Cardiac ventricle fibroblast (primary cell): ENCODE data around the gene TCTN2. TPM values are rescaled to one million over a fixed set of nuclear protein-coding genes. Genes with fewer than 3 reads are reported as not detected.

Experiments used
- total RNA-seq: library from RNA; depleted of rRNA; stranded (reverse); fragments of >200 nt; gene quantifications from 2 replicates; pipeline ENCODE4 v1.2.3, GENCODE V29; 2015

The TCTN2 gene
- 6.6 and 7.5 TPM in 2 replicates for total RNA-seq

DNA sequence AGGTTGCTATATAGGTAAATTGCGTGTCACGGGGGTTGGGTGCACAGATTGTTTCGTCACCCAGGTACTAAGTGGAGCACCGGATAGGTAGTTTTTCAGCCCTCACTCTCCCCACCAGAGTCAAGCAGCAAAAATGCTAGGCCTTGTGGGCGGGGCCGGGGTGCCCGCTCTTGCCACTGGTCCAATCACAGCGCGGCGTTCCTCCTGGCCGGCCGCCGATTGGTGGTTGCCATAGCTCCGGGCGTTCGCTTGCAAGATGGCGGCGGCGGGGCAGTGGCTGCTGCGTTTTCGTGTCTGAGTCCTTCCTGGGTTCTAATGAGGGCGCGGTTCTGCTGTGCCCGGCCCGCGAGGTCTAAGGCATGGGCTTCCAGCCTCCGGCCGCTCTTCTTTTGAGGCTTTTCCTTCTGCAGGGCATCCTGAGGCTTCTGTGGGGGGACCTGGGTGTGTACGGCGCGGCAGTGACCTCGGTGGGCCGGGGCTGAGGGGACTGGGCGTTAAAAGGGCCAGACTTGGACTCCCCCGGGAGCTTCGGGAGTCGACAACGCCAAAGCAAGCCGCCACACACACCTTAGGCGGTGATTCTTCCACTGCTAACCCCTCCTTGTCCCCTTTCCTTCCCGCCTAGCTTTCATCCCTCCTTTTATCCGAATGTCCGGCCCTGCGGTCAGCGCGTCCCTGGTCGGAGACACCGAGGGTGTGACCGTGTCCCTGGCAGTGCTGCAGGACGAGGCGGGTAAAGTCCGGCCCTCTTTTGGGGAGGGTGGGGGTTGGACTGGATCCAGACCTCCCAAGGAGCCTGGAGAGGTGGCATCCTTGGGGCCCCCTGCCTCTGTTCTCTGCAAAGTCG, at the start of gene TCTN2:
Gene TCTN2, plus strand, starts transcription at position 232 of the 847 bp plus-strand sequence. Its CDS starts 128 bp downstream, at position 360.

DNA sequence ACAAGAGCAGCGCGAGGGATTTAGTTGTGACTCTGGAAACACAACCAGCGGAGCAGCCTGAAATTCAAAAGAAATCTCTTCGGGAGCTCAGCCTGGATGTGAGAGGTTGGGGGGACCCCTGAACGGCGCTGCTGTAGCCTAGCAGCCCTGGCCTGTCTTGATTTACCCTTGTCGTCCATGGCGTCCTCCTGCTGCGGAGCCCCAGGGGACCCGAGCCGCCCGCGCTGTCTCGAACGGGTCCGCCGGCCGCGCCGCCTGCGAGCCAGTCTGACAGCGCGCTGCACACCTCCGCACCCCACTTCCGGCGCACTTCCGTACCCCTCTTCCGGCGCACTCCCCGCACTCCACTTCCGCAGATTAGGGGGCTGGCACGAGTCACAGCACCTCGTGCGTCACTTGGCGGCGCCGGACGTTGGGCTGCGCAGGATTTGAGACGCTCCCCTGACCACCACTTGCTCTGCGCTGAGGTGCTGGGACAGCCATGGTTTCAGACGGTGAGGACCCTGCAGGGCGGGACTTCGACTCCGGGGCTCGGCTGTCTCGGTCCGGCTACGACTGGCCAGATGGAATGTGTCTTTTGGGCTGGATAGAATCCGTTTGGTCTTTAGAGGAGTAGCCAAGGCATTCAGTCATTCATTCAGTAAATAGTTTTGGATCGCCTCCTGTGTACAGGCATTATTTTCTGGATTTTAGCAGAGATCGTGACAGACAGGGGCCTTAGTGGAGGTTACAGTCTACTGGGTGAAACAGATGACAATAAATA, 37.4 kb upstream of the TCTN2 start, which contains the start of the genes EIF2B1 and GTF2H3:
Gene EIF2B1, minus strand, starts transcription at position 308 of the 763 bp plus-strand sequence. Its CDS starts 129 bp downstream, at position 179.
Gene GTF2H3, plus strand, starts transcription at position 451 of the 763 bp plus-strand sequence. Its CDS starts 31 bp downstream, at position 482.

Other genes starting within 250 kb of the TCTN2 start
- gene RILPL2, start 234.4 kb upstream of the TCTN2 start, total RNA-seq, result 4.2 and 4.6 TPM in 2 replicates
- gene SNRNP35, start 213.0 kb upstream of the TCTN2 start, total RNA-seq, result 10.0 and 20.6 TPM in 2 replicates
- 14.2 and 17.4 TPM in 2 replicates for gene RILPL1, start 137.4 kb upstream of the TCTN2 start, total RNA-seq
- 190 and 192 TPM in 2 replicates for gene TMED2, start 86.6 kb upstream of the TCTN2 start, total RNA-seq
- gene DDX55, start 69.0 kb upstream of the TCTN2 start, total RNA-seq, result 7.8 and 11.6 TPM in 2 replicates
- 82.7 and 93.1 TPM in 2 replicates for gene EIF2B1, start 37.4 kb upstream of the TCTN2 start, total RNA-seq
- gene GTF2H3, start 37.3 kb upstream of the TCTN2 start, total RNA-seq, result 14.5 and 27.8 TPM in 2 replicates
- gene ATP6V0A2, start 41.2 kb downstream of the TCTN2 start, total RNA-seq, result 6.9 and 12.9 TPM in 2 replicates
- 0.19 and 0.24 TPM in 2 replicates for gene DNAH10, start 91.2 kb downstream of the TCTN2 start, total RNA-seq